Measurements from ENCODE around the gene USP5.

DNA sequence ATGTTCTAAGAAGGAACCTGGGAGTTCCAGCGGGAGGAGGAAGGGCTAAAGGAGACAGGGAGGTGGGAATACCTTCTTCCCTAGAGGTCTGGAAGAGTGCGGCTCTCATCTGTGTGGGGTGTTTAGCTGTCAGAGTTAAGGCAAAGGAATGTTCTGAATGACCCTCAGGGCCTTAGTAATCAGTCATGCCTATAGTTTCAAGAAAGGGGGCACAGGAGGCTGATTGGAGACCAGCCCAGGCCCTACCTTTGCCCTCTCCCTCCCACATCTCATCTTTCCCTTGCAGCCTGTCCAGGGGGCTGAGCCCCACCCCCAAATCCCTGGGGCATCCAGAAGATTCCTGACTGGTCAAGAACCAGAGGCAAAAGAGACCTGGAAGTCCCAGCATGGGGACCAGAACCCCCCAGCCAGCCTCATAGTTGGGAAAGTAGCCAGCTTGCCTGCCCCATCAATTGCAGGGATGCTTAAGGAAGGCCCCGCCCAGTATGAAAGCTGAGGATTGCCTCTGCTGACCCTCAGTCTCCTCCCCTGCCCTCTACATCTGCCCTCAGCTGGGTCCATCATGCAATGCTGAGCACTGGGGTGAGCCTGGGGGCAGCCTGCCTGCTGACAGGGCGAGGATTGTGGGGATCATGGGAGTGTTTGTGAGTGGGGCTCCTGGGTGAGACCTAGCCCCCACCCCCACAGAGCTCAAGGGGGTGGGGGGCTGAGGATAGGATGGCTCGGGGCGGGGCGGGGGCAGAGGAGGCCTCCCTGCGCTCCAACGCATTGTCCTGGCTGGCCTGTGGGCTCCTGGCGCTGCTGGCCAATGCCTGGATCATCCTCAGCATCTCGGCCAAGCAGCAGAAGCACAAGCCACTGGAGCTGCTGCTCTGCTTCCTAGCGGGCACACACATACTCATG, 28.5 kb upstream of the USP5 start:
- TF ChIP-seq, protein P1, sequence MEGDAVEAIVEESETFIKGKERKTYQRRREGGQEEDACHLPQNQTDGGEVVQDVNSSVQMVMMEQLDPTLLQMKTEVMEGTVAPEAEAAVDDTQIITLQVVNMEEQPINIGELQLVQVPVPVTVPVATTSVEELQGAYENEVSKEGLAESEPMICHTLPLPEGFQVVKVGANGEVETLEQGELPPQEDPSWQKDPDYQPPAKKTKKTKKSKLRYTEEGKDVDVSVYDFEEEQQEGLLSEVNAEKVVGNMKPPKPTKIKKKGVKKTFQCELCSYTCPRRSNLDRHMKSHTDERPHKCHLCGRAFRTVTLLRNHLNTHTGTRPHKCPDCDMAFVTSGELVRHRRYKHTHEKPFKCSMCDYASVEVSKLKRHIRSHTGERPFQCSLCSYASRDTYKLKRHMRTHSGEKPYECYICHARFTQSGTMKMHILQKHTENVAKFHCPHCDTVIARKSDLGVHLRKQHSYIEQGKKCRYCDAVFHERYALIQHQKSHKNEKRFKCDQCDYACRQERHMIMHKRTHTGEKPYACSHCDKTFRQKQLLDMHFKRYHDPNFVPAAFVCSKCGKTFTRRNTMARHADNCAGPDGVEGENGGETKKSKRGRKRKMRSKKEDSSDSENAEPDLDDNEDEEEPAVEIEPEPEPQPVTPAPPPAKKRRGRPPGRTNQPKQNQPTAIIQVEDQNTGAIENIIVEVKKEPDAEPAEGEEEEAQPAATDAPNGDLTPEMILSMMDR (IDR thresholded peaks at IDR 0.05 in 2 of 3, conservative IDR thresholded peaks at IDR 0.05 in 1 of 3; ENCODE audit: borderline replicate concordance in 1 of 3, insufficient read depth in 1 of 3, low read depth in 2 of 3, low read length in 2 of 3), result no peak
- TF ChIP-seq POLR2A (IDR thresholded peaks at IDR 0.05; ENCODE audit: borderline replicate concordance, extremely low read depth, insufficient read depth, insufficient read length), result peak; percentile 28
